OCI-LY7 (cell line): Measurements from ENCODE around the gene AHCTF1. TPM values are rescaled to one million over a fixed set of nuclear protein-coding genes. Genes with fewer than 3 reads are reported as not detected.

Source experiments
- BruUV-seq: library from RNA; stranded (reverse); fragments of 400-500 nt; replicated peaks from 2 replicates; lab custom pipeline; 2021; lab: Mats Ljungman, UMichigan
- CTCF ChIA-PET: fragments of 300-600 bp; sonication (Branson Sonifier 250); formaldehyde crosslinking; loops from one replicate; lab custom pipeline; 2022; ENCODE audit warnings: antibody characterized with exemption; ENCODE audit not compliant: unreplicated experiment; lab: Charles Lee
- POLR2A ChIA-PET: fragments of 300-600 bp; sonication (Branson Sonifier 250); formaldehyde crosslinking; loops from one replicate; lab custom pipeline; 2022; ENCODE audit warnings: antibody characterized with exemption; lab: Charles Lee
- DNase-seq: peaks from one replicate; pipeline ENCODE4 v3.0.0-alpha.2; 2015; ENCODE audit warnings: low spot score
- H2AFZ ChIP-seq: fragments of 200-600 bp; sonication (generic), shearing (Covaris generic); 2 replicates; pipeline ENCODE4 v1.6.1; 2014; ENCODE audit warnings: mild to moderate bottlenecking, antibody characterized with exemption, low read length, moderate library complexity
- H3K27ac ChIP-seq: fragments of 200-600 bp; sonication (generic); 2 replicates; pipeline ENCODE4 v1.5.1; 2014; ENCODE audit warnings: mixed run types, low read depth, mild to moderate bottlenecking, moderate library complexity, low read length, inconsistent platforms; ENCODE audit not compliant: poor library complexity, severe bottlenecking
- H3K36me3 ChIP-seq: fragments of 200-600 bp; sonication (generic); 2 replicates; pipeline ENCODE4 v1.6.1; 2014; ENCODE audit warnings: mild to moderate bottlenecking, antibody characterized with exemption, low read length, moderate library complexity, mixed read lengths; ENCODE audit not compliant: insufficient read depth
- H3K4me1 ChIP-seq: fragments of 200-600 bp; sonication (generic); 2 replicates; pipeline ENCODE4 v1.5.1; 2014; ENCODE audit warnings: mild to moderate bottlenecking, low read length; ENCODE audit not compliant: insufficient read depth, poor library complexity, severe bottlenecking
- H3K4me2 ChIP-seq: fragments of 200-600 bp; sonication (generic); 2 replicates; pipeline ENCODE4 v1.6.1; 2014; ENCODE audit warnings: mild to moderate bottlenecking, low read length
- H3K4me3 ChIP-seq: fragments of 200-600 bp; sonication (generic); 2 replicates; pipeline ENCODE4 v1.5.1; 2014; ENCODE audit warnings: mild to moderate bottlenecking, low read depth, low read length; ENCODE audit not compliant: poor library complexity, severe bottlenecking
- H3K79me2 ChIP-seq: fragments of 200-600 bp; sonication (generic); 2 replicates; pipeline ENCODE4 v1.6.1; 2016; ENCODE audit warnings: low read depth, mild to moderate bottlenecking, low read length, moderate library complexity, mixed read lengths; ENCODE audit not compliant: insufficient read depth
- H3K9me2 ChIP-seq: fragments of 200-600 bp; sonication (generic); 2 replicates; pipeline ENCODE4 v1.6.1; 2016; ENCODE audit warnings: mild to moderate bottlenecking, low read length, mixed read lengths; ENCODE audit not compliant: insufficient read depth
- H3K9me3 ChIP-seq: fragments of 200-600 bp; sonication (generic); 2 replicates; pipeline ENCODE4 v1.6.1; 2014; ENCODE audit warnings: mild to moderate bottlenecking, mixed run types, low read length, mixed read lengths
- H4K20me1 ChIP-seq: fragments of 200-600 bp; sonication (generic); 2 replicates; pipeline ENCODE4 v1.6.1; 2014; ENCODE audit warnings: mild to moderate bottlenecking, antibody characterized with exemption, low read length, moderate library complexity, mixed read lengths; ENCODE audit not compliant: insufficient read depth
- CTCF ChIP-seq: fragments of 200-600 bp; sonication (generic); conservative IDR thresholded peaks from 2 replicates; pipeline ENCODE4 v1.5.1; 2014; ENCODE audit warnings: mild to moderate bottlenecking, antibody characterized with exemption, low read length, moderate library complexity, mixed read lengths
- EZH2phosphoT487 ChIP-seq: fragments of 200-600 bp; sonication (generic); IDR thresholded peaks from 2 replicates; pipeline ENCODE4 v1.6.1; 2018; ENCODE audit warnings: low read depth, borderline replicate concordance, mild to moderate bottlenecking, mixed run types, antibody characterized with exemption, low read length, moderate library complexity, mixed read lengths
- intact Hi-C: fragments of 100-400 bp; cut with micrococcal nuclease; formaldehyde crosslinking; loops from one replicate; pipeline ENCODE4 v1.10.0; 2022; ENCODE audit not compliant: unreplicated experiment
- total RNA-seq, 2 experiments: library from RNA; depleted of rRNA in 1 of 2; stranded (reverse); fragments of >200 nt in 1 of 2; shearing (Covaris generic) in 1 of 2; gene quantifications; 2 replicates each; pipeline ENCODE4 v1.2.3, GENCODE V29; 2014 to 2022

The AHCTF1 gene
- total RNA-seq, 2 experiments from 2014 or later: 38.5 to 57.7 TPM

DNA sequence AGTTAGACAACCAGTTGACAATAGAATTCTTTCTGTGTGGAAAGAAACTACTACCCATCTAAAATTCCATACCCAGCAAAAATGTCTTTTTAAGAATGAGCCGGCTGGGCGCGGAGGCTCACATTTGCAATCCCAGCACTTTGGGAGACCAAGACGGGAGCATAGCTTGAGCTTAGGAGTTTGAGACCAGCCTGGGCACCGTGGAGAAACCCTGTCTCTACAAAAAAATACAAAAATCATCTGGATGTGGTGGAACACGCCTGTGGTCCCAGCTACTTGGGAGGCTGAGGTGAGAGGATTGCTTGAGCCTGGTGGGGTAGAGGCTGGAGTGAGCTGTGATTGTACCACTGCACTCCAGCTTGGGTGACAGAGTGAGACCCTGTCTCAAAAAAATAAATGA, 128.4 kb downstream of the AHCTF1 start:
- ChIA-PET CTCF (no interaction called here), POLR2A (interaction anchor here (0.6 kb wide), 2 partner anchors 159 to 1437 kb away, joined by 3 to 4 read pairs; no protein-coding TSS in a partner anchor)
- H4K20me1 ChIP-seq: no peaks in the 10 kb centered on the region
- BruUV-seq: no TSS peak
- H2AFZ ChIP-seq: no peak overlapping the region
- no peak for DNase-seq
- H3K9me3 ChIP-seq: no peaks in the 10 kb centered on the region
- no peaks in the 10 kb centered on the region for H3K36me3 ChIP-seq
- no peak overlapping the region for H3K4me2 ChIP-seq
- no peaks in the 10 kb centered on the region for H3K9me2 ChIP-seq
- H3K4me3 ChIP-seq: no peak overlapping the region
- intact Hi-C loops: no loop called here
- no peak overlapping the region for H3K27ac ChIP-seq
- H3K4me1 ChIP-seq: no peaks in the 10 kb centered on the region
- H3K79me2 ChIP-seq: no peaks in the 10 kb centered on the region
- TF ChIP-seq EZH2phosphoT487 (no peak), CTCF (no peak)

DNA sequence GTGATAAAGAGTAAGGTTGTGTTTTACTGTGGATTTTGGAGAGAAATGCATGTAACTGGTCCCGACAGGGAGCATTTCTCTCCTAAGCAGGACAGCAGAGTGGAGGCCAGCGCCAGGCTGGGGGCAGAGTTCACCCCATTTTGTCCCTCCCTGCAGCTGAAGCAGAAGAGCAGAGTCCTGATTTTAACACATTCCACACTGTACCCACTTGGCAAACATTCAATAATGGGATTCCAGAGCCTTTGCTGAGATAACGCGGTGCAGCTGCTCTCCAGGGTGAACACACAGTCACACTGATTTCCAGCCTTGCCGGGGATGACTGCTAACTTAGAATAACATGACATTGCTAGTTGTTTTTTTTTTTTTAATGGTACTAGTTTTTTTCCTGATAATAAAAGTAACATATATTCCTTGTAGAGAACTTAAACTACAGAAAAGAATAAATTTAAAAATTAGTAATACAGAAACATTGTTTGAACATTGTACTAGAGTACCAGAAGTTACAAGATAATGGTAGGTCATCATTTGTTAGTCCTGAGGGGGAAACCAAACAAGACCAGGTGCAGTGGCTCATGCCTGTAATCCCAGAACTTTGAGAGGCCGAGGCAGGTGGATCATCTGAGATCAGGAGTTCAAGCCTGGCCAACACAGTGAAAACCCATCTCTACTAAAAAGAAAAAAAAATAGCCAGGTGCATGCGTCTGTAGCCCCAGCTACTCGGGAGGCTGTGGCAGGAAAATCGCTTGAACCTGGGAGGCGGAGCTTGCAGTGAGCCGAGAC, 130.3 kb downstream of the AHCTF1 start:
- Histone ChIP-seq H3K27ac (no peak overlapping the region), H3K4me1 (no peaks in the 10 kb centered on the region), H3K79me2 (no peaks in the 10 kb centered on the region), H3K4me2 (no peak overlapping the region), H2AFZ (no peak overlapping the region), H3K4me3 (no peak overlapping the region), H3K36me3 (no peaks in the 10 kb centered on the region), H3K9me3 (no peaks in the 10 kb centered on the region), H3K9me2 (no peaks in the 10 kb centered on the region), H4K20me1 (no peaks in the 10 kb centered on the region)
- no TSS peak for BruUV-seq
- no peak for DNase-seq
- ChIA-PET CTCF (interaction anchor here (0.6 kb wide), 1 partner anchor 60 kb away, joined by 3 read pairs; no protein-coding TSS in a partner anchor), POLR2A (no interaction called here)
- TF ChIP-seq CTCF (no peak), EZH2phosphoT487 (no peak)
- intact Hi-C loops: no loop called here

DNA sequence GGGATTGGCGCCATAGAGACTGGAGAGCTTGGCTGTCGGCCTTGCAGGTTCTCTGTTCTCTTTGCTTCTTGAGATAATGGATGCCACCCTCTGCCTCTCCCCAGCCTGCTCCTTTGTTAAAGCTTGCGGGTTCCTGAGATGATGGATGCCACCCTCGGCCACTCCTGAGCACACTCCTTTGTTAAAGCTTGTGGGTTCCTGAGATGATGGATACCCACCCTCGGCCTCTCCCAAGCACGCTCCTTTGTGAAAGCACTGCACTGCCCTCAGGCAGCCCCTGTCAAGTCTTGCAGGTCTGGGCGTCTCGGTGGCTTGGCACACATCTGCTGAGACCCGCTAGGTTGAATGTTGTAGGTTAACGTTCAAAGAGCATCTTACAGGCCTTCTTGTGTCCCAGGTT, 131.0 kb downstream of the AHCTF1 start:
- DNase-seq: no peak
- POLR2A ChIA-PET: no interaction called here
- H2AFZ ChIP-seq: no peak overlapping the region
- no TSS peak for BruUV-seq
- CTCF ChIA-PET: no interaction called here
- TF ChIP-seq EZH2phosphoT487: no peak
- no peak for TF ChIP-seq CTCF
- H3K79me2 ChIP-seq: no peaks in the 10 kb centered on the region
- no peaks in the 10 kb centered on the region for H3K36me3 ChIP-seq
- no peaks in the 10 kb centered on the region for H3K9me2 ChIP-seq
- H3K4me2 ChIP-seq: no peak overlapping the region
- H3K4me3 ChIP-seq: no peak overlapping the region
- H3K27ac ChIP-seq: no peak overlapping the region
- no peaks in the 10 kb centered on the region for H3K9me3 ChIP-seq
- H3K4me1 ChIP-seq: no peaks in the 10 kb centered on the region
- intact Hi-C loops: no loop called here
- H4K20me1 ChIP-seq: no peaks in the 10 kb centered on the region
